Osteocyte (in vitro differentiated cells): ENCODE data around the gene PPP4C. TPM values are rescaled to one million over a fixed set of nuclear protein-coding genes. Genes with fewer than 3 reads are reported as not detected.

ENCODE experiments used
- DNase-seq: peaks from one replicate; pipeline ENCODE4 v3.0.0; 2021; ENCODE audit warnings: mixed read lengths; ENCODE audit not compliant: unreplicated experiment; ENCODE audit errors: extremely low spot score
- H3K27ac Mint-ChIP-seq: one replicate; pipeline ENCODE4 v1.8.0; 2021; ENCODE audit warnings: mild to moderate bottlenecking, mixed read lengths; ENCODE audit not compliant: unreplicated experiment
- H3K27me3 Mint-ChIP-seq: one replicate; pipeline ENCODE4 v1.8.0; 2021; ENCODE audit warnings: mixed read lengths; ENCODE audit not compliant: unreplicated experiment
- H3K36me3 Mint-ChIP-seq: one replicate; pipeline ENCODE4 v1.8.0; 2021; ENCODE audit warnings: mixed read lengths; ENCODE audit not compliant: unreplicated experiment
- H3K4me1 Mint-ChIP-seq: one replicate; pipeline ENCODE4 v1.8.0; 2021; ENCODE audit warnings: mixed read lengths; ENCODE audit not compliant: unreplicated experiment
- H3K4me3 Mint-ChIP-seq: one replicate; pipeline ENCODE4 v1.8.0; 2021; ENCODE audit warnings: mild to moderate bottlenecking, moderate library complexity, mixed read lengths; ENCODE audit not compliant: unreplicated experiment
- H3K9me3 Mint-ChIP-seq: one replicate; pipeline ENCODE4 v1.8.0; 2021; ENCODE audit warnings: mixed read lengths; ENCODE audit not compliant: unreplicated experiment
- total RNA-seq: library from RNA; stranded (reverse); gene quantifications from 2 replicates; pipeline ENCODE4 v1.2.1, GENCODE V29; 2021
- TF ChIP-seq, protein P1 (sequence below): fragments of 200-600 bp; sonication (generic); IDR thresholded peaks from 2 replicates; pipeline ENCODE4 v1.5.0; 2021; ENCODE audit warnings: antibody characterized with exemption, mild to moderate bottlenecking, moderate library complexity

Gene PPP4C
- total RNA-seq, 1 donor from 2014 or later = 102 TPM

DNA sequence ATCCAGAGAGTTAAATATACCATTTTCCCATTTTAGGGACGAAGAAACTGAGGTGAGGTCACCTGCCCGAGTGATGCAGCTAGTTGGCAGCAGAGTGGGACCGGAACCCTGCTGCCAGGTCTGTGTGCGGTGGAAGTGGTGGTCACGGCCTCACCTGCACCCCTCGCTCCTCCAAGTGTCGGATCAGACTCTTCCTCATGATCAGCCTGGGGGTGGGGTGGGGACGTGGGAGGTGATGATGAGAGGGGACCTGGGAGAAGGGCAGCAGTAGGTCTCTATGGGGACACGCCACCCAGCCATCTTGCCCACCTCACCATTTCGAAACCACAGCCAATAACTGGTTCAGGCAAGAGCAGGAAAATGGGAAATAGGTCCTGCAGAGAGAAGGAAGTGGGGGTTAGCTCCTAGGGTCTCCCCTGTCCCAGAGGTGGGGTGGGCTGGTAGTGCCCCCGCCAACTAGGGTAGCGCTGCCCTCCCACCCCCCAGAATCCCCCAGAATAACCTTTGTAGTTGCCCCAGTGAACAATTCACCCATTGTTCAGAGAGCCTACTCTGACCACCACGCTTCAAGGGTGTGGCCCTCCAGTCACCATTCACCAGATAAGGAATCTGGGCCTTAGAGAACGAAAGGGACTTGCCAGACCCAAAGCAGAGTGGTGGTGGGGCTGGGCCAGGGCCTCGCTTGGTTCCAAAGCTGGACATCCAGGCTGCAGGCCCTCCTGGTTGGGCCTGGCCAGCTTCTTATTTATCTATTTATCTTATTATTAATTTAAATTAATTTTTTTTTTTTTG lies 32.5 kb downstream of the PPP4C start:
- DNase-seq = no peak
- H3K9me3 Mint-ChIP-seq = no peaks in the 10 kb centered on the region
- H3K36me3 Mint-ChIP-seq = peaks cover 21% of the 10 kb centered on the region
- TF ChIP-seq, protein P1, sequence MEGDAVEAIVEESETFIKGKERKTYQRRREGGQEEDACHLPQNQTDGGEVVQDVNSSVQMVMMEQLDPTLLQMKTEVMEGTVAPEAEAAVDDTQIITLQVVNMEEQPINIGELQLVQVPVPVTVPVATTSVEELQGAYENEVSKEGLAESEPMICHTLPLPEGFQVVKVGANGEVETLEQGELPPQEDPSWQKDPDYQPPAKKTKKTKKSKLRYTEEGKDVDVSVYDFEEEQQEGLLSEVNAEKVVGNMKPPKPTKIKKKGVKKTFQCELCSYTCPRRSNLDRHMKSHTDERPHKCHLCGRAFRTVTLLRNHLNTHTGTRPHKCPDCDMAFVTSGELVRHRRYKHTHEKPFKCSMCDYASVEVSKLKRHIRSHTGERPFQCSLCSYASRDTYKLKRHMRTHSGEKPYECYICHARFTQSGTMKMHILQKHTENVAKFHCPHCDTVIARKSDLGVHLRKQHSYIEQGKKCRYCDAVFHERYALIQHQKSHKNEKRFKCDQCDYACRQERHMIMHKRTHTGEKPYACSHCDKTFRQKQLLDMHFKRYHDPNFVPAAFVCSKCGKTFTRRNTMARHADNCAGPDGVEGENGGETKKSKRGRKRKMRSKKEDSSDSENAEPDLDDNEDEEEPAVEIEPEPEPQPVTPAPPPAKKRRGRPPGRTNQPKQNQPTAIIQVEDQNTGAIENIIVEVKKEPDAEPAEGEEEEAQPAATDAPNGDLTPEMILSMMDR = no peak
- no peaks in the 10 kb centered on the region for H3K27me3 Mint-ChIP-seq
- no peaks in the 10 kb centered on the region for H3K4me1 Mint-ChIP-seq
- H3K27ac Mint-ChIP-seq = no peak overlapping the region
- H3K4me3 Mint-ChIP-seq = no peak overlapping the region

DNA sequence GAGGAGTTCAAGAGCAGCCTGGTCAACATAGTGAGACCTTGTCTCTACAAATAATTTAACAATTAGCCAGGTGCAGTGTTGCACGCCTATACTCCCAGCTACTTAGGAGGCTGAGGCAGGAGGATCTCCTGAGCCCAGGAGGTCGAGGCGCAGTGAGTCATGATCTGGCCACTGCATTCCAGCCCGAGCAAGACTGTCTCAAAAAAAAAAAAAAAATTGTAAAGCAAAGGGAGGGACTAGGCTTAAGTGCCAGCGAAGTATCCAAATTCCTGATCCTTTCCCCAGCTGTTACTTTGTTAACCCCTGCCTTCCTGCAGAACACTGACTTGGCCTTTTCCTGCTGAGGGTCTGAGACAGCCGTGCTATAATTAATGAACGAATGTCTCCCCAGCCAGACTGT lies 34.9 kb downstream of the PPP4C start:
- Mint-ChIP-seq H3K27me3 (no peaks in the 10 kb centered on the region), H3K27ac (no peak overlapping the region), H3K9me3 (no peaks in the 10 kb centered on the region), H3K4me3 (no peak overlapping the region), H3K4me1 (peaks cover 8% of the 10 kb centered on the region), H3K36me3 (peaks cover 13% of the 10 kb centered on the region)
- TF ChIP-seq, protein P1 = no peak
- no peak for DNase-seq

DNA sequence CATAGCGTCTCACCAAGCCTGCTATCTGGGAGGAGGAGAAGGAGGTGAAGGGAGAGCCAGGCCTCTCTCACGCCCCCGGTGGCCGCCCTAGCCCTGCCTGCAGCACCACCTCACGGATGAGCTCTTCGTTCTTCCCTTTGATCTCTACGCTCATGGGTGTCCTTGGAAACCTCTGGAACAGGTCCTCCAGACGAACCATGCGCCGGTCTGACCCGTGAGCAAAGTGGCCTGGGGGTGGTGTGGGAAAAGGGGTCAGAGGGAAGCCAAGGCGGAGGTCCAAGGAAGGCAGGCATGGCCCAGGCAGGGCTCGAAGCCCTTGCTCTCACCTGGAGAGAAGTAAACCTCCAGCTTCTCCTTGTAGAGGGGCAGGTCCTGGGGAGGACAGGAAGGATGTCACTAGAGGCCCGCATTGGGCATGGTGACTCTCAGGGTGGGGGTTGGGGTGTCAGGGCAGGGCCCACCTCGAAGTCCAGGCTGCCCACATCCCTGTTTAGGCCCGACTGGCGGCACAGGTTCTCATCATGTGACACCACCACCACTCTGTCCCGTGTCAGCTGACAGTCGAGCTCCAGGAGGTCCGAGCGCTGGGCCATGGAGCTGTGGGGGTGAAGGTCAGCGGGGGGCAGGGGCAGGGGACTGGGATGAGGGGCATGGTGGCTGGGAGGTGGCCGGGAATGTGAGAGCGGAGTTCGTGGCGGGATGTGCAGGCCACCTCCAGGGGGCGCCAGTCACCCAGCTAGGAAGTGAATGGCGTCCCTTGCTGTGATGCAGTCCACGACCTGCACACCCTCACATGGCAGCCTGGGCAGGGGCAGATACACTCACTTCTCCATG lies 36.6 kb downstream of the PPP4C start:
- TF ChIP-seq, protein P1 = peak; percentile 64
- DNase-seq = no peak
- peaks cover 10% of the 10 kb centered on the region for H3K36me3 Mint-ChIP-seq
- peak overlapping the region; percentile 5 for H3K27ac Mint-ChIP-seq
- no peak overlapping the region for H3K4me3 Mint-ChIP-seq
- H3K27me3 Mint-ChIP-seq = no peaks in the 10 kb centered on the region
- H3K4me1 Mint-ChIP-seq = peaks cover 8% of the 10 kb centered on the region
- H3K9me3 Mint-ChIP-seq = no peaks in the 10 kb centered on the region

GRCh38 chr16:30113031-30113710 lies 37.4 kb downstream of the PPP4C start, which contains the start of gene GDPD3:
TSS of gene GDPD3 (minus strand) at chr16:30113537. CDS start at chr16:30113478, 59 bp downstream.
- H3K27ac Mint-ChIP-seq = peak within 1 kb of the TSS; percentile 47
- H3K27me3 Mint-ChIP-seq = no peaks in the 10 kb centered on the region
- TF ChIP-seq, protein P1 = no peak
- H3K9me3 Mint-ChIP-seq = no peaks in the 10 kb centered on the region
- H3K4me1 Mint-ChIP-seq = peaks cover 8% of the 10 kb centered on the region
- H3K4me3 Mint-ChIP-seq = no peak within 1 kb of the TSS
- DNase-seq = no peak
- peaks cover 10% of the 10 kb centered on the region for H3K36me3 Mint-ChIP-seq
